WERI-Rb-1 (cell line): Measurements from ENCODE around the gene ACADSB.

Experiments used
- DNase-seq: peaks from one replicate; pipeline ENCODE4 v3.0.0-alpha.2; 2020
- H3K27ac ChIP-seq: fragments of 250-450 bp; sonication (Bioruptor Pico); 2 replicates; pipeline ENCODE4 v1.5.1; 2020; ENCODE audit warnings: mild to moderate bottlenecking, moderate library complexity
- H3K27me3 ChIP-seq: fragments of 250-450 bp; sonication (Bioruptor Pico); 2 replicates; pipeline ENCODE4 v1.5.1; 2021; ENCODE audit warnings: mild to moderate bottlenecking, low read depth, moderate library complexity; ENCODE audit not compliant: insufficient read depth, severe bottlenecking
- H3K36me3 ChIP-seq: fragments of 250-450 bp; sonication (Bioruptor Pico); 2 replicates; pipeline ENCODE4 v1.5.1; 2020; ENCODE audit warnings: mild to moderate bottlenecking, moderate library complexity
- H3K4me3 ChIP-seq: 2 replicates; pipeline ENCODE4 v1.5.1; 2011; ENCODE audit warnings: low read depth, mild to moderate bottlenecking, control low read depth, low read length
- H3K9me3 ChIP-seq: fragments of 250-450 bp; sonication (Bioruptor Pico); 2 replicates; pipeline ENCODE4 v1.5.1; 2021; ENCODE audit warnings: mild to moderate bottlenecking, moderate library complexity; ENCODE audit not compliant: severe bottlenecking
- CTCF ChIP-seq: IDR thresholded peaks from 2 replicates; pipeline ENCODE4 v1.5.1; 2011; ENCODE audit warnings: low read depth, mild to moderate bottlenecking, control low read depth, inconsistent platforms, low read length

Gene ACADSB

GRCh38 chr10:123043409-123043925 lies 34.7 kb downstream of the ACADSB start:
- Histone ChIP-seq H3K4me3 (no peak overlapping the region), H3K27ac (no peak overlapping the region), H3K9me3 (no peaks in the 10 kb centered on the region), H3K36me3 (no peaks in the 10 kb centered on the region; the same call in 1 of the 2 replicates), H3K27me3 (no peaks in the 10 kb centered on the region)
- peak; percentile 63 for DNase-seq
- TF ChIP-seq CTCF: peak; percentile 79

- no peak for DNase-seq
- Histone ChIP-seq H3K27ac (no peak overlapping the region), H3K4me3 (no peak overlapping the region), H3K27me3 (no peaks in the 10 kb centered on the region), H3K36me3 (no peaks in the 10 kb centered on the region; the same call in 1 of the 2 replicates), H3K9me3 (no peaks in the 10 kb centered on the region)
- TF ChIP-seq CTCF: no peak
These were observed 35.6 kb downstream of the ACADSB start for GRCh38 chr10:123044391-123044790.

- TF ChIP-seq CTCF: no peak
- H3K27me3 ChIP-seq: no peaks in the 10 kb centered on the region
- no peak overlapping the region for H3K4me3 ChIP-seq
- no peaks in the 10 kb centered on the region for H3K9me3 ChIP-seq
- H3K27ac ChIP-seq: no peak overlapping the region
- no peak for DNase-seq
- H3K36me3 ChIP-seq: no peaks in the 10 kb centered on the region; the same call in 1 of the 2 replicates
These were observed 37.3 kb downstream of the ACADSB start for GRCh38 chr10:123045961-123046731.

GRCh38 chr10:123057968-123058367 lies 49.2 kb downstream of the ACADSB start:
- Histone ChIP-seq H3K27ac (no peak overlapping the region), H3K4me3 (no peak overlapping the region)

GRCh38 chr10:123061865-123062264 lies 53.1 kb downstream of the ACADSB start:
- Histone ChIP-seq H3K4me3 (no peak overlapping the region), H3K36me3 (no peaks in the 10 kb centered on the region), H3K27ac (no peak overlapping the region), H3K9me3 (no peaks in the 10 kb centered on the region), H3K27me3 (peaks cover 52% of the 10 kb centered on the region)
- DNase-seq: no peak
- TF ChIP-seq CTCF: no peak

More at GRCh38 chr10:123057968-123058367, 49.2 kb downstream of the ACADSB start:
- peaks cover 13% of the 10 kb centered on the region for H3K27me3 ChIP-seq
- H3K9me3 ChIP-seq: no peaks in the 10 kb centered on the region
- H3K36me3 ChIP-seq: no peaks in the 10 kb centered on the region
- TF ChIP-seq CTCF: no peak
- DNase-seq: no peak

GRCh38 chr10:123062726-123063125 lies 53.9 kb downstream of the ACADSB start:
- no peaks in the 10 kb centered on the region for H3K9me3 ChIP-seq
- peaks cover 59% of the 10 kb centered on the region for H3K27me3 ChIP-seq
- no peak overlapping the region for H3K27ac ChIP-seq
- no peak for TF ChIP-seq CTCF
- no peak overlapping the region for H3K4me3 ChIP-seq
- DNase-seq: no peak
- H3K36me3 ChIP-seq: no peaks in the 10 kb centered on the region
